Measurements from ENCODE around the gene NCOA5.

NCOA5 gene

DNA sequence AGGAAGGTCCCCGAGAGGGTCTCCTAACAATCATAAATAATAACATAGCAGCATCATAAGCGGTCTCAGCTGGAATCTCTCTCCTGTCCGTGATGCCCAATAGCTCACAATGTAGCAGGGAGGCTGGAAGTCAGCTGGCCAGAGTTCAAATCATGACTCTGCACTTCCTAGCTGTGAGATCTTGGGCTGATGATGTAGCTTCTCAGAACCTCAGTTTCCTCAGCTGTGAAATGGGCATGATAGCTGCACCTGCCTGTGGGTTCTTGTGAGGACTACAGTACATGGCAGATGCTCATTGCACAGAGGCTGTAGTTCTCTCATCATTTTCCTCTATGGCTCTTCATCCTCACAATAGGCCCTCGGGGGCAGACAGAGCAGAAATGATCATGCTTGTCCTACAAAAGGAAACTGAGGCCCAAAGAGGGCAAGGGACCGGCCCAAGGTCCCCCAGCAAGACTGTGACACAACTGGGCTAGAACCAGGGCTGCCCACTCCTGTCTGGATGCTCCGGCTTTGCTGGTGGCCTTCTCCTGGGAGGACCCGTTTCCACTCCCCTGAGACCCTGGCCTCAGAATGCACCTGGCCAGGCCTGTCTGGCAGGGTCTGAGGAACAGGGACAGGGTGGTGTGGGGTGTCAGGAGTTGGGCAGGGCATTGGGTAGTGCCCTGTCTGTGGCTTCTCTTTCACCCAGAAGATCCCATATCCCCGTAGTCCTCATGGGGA lies 43.0 kb downstream of the NCOA5 start:
- no peak for DNase-seq
- intact Hi-C loops (cut with DNase I; ENCODE audit: low total_unique reads): no loop called here
- peaks cover 0 to 48% of the 10 kb centered on the region in 2 donors for H3K27me3 ChIP-seq
- H3K36me3 ChIP-seq: no peaks in the 10 kb centered on the region
- H3K27ac ChIP-seq: no peak overlapping the region
- H3K9me3 ChIP-seq: no peaks in the 10 kb centered on the region
- H3K4me3 ChIP-seq: no peak overlapping the region
- TF ChIP-seq, protein P1, sequence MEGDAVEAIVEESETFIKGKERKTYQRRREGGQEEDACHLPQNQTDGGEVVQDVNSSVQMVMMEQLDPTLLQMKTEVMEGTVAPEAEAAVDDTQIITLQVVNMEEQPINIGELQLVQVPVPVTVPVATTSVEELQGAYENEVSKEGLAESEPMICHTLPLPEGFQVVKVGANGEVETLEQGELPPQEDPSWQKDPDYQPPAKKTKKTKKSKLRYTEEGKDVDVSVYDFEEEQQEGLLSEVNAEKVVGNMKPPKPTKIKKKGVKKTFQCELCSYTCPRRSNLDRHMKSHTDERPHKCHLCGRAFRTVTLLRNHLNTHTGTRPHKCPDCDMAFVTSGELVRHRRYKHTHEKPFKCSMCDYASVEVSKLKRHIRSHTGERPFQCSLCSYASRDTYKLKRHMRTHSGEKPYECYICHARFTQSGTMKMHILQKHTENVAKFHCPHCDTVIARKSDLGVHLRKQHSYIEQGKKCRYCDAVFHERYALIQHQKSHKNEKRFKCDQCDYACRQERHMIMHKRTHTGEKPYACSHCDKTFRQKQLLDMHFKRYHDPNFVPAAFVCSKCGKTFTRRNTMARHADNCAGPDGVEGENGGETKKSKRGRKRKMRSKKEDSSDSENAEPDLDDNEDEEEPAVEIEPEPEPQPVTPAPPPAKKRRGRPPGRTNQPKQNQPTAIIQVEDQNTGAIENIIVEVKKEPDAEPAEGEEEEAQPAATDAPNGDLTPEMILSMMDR (IDR thresholded peaks at IDR 0.05): no peak
- H3K4me1 ChIP-seq: no peaks in the 10 kb centered on the region

GRCh38 chr20:46044896-46045295 lies 44.9 kb downstream of the NCOA5 start:
- TF ChIP-seq, protein P1 (IDR thresholded peaks at IDR 0.05): no peak
- Histone ChIP-seq H3K4me3 (no peak overlapping the region), H3K36me3 (no peaks in the 10 kb centered on the region), H3K27me3 (peaks cover 0 to 56% of the 10 kb centered on the region in 2 donors), H3K4me1 (no peaks in the 10 kb centered on the region), H3K27ac (no peak overlapping the region), H3K9me3 (no peaks in the 10 kb centered on the region)
- DNase-seq: no peak
- intact Hi-C loops (cut with DNase I; ENCODE audit: low total_unique reads): no loop called here

DNA sequence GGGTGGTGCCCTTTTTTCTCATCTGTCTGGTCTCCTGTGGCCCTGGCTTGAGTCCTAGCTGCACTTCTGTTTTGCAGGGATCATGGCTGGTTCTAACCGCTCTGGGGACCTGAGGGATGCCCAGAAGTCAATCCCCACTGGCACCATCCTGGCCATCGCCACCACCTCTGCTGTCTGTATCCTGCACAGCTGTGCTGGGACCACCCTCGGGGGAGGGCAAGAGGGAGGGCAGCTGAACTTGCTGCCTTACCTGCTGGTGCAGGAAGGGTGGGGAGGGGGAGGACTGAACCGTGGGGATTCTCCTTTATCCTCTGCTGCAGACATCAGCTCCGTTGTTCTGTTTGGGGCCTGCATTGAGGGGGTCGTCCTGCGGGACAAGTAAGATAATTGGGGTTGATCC lies 46.2 kb downstream of the NCOA5 start:
- Histone ChIP-seq H3K36me3 (no peaks in the 10 kb centered on the region), H3K4me3 (no peak overlapping the region), H3K27ac (no peak overlapping the region), H3K4me1 (no peaks in the 10 kb centered on the region), H3K27me3 (peaks cover 0 to 56% of the 10 kb centered on the region in 2 donors), H3K9me3 (no peaks in the 10 kb centered on the region)
- TF ChIP-seq, protein P1 (IDR thresholded peaks at IDR 0.05): no peak
- intact Hi-C loops (cut with DNase I; ENCODE audit: low total_unique reads): no loop called here
- DNase-seq: no peak

- intact Hi-C loops (cut with DNase I; ENCODE audit: low total_unique reads): no loop called here
- no peak overlapping the region for H3K4me3 ChIP-seq
- no peak for DNase-seq
- peaks cover 0 to 36% of the 10 kb centered on the region in 2 donors for H3K27me3 ChIP-seq
- H3K4me1 ChIP-seq: no peaks in the 10 kb centered on the region
- TF ChIP-seq, protein P1 (IDR thresholded peaks at IDR 0.05): no peak
- H3K27ac ChIP-seq: no peak overlapping the region
- no peaks in the 10 kb centered on the region for H3K9me3 ChIP-seq
- no peaks in the 10 kb centered on the region for H3K36me3 ChIP-seq
Measured at GRCh38 chr20:46040902-46041535, 48.7 kb downstream of the NCOA5 start.

DNA sequence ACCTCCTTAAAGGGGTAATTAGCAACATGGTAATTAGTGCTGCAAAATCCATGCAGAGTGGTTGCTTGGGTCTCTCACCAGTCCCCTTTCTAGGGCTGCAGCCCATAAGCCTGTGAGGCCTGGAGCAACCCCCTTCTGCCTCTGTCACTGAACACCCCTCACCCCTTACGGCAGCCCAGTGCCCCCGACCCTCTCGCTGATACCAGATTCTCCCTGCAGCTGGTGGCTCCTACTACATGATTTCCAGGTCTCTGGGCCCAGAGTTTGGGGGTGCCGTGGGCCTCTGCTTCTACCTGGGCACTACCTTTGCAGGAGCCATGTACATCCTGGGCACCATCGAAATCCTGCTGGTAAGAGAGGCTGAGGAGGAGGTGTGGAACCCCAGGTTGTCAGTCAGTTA lies 52.7 kb downstream of the NCOA5 start:
- Histone ChIP-seq H3K36me3 (no peaks in the 10 kb centered on the region), H3K27me3 (peaks cover under 1 to 48% of the 10 kb centered on the region in 2 donors), H3K4me3 (no peak overlapping the region), H3K9me3 (no peaks in the 10 kb centered on the region), H3K27ac (no peak overlapping the region), H3K4me1 (peaks cover 0 to 2% (median 0%) of the 10 kb centered on the region in 4 donors)
- DNase-seq: no peak
- TF ChIP-seq, protein P1 (IDR thresholded peaks at IDR 0.05): no peak
- intact Hi-C loops (cut with DNase I; ENCODE audit: low total_unique reads): no loop called here

All from tibial artery (tissue), 4 donors.